HFF-Myc (cell line): Measurements from ENCODE around the gene HSD11B1L.

ENCODE experiments used
- DNase-seq: peaks from one replicate; pipeline ENCODE4 v3.0.0-alpha.2; 2011; ENCODE audit warnings: low read depth; ENCODE audit errors: extremely low read depth
- H3K4me3 ChIP-seq: replicated peaks from 2 replicates; pipeline ENCODE4 v1.5.1; 2011; ENCODE audit warnings: low read depth, mild to moderate bottlenecking, control low read depth, low read length
- TF ChIP-seq, protein P1 (sequence below): IDR thresholded peaks from 2 replicates; pipeline ENCODE4 v1.5.1; 2012; ENCODE audit warnings: mild to moderate bottlenecking, low read depth, low read length, control low read depth; ENCODE audit errors: missing control alignments

The HSD11B1L gene

DNA sequence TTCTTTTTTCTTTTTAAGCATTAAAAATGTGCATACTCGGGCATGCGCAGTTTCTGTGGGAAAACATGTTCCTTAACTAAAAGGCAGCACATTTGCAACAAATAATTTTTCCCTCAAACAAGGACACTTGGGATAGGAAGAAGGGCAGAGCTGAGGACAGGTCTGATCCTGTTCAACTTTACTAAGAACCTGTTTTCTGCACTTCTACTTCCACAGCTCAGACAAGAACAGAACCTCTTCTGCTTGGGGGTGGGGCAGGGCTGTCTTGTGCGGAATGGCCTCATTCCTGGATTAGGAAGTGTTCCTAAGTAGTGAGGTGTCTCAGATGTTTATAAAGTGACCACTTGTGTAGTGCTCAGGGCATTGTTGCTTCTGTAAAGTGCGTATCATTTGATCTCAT is 39.7 kb upstream of the HSD11B1L start:
- no peak for DNase-seq
- no peak overlapping the region for H3K4me3 ChIP-seq
- TF ChIP-seq, protein P1, sequence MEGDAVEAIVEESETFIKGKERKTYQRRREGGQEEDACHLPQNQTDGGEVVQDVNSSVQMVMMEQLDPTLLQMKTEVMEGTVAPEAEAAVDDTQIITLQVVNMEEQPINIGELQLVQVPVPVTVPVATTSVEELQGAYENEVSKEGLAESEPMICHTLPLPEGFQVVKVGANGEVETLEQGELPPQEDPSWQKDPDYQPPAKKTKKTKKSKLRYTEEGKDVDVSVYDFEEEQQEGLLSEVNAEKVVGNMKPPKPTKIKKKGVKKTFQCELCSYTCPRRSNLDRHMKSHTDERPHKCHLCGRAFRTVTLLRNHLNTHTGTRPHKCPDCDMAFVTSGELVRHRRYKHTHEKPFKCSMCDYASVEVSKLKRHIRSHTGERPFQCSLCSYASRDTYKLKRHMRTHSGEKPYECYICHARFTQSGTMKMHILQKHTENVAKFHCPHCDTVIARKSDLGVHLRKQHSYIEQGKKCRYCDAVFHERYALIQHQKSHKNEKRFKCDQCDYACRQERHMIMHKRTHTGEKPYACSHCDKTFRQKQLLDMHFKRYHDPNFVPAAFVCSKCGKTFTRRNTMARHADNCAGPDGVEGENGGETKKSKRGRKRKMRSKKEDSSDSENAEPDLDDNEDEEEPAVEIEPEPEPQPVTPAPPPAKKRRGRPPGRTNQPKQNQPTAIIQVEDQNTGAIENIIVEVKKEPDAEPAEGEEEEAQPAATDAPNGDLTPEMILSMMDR = no peak

DNA sequence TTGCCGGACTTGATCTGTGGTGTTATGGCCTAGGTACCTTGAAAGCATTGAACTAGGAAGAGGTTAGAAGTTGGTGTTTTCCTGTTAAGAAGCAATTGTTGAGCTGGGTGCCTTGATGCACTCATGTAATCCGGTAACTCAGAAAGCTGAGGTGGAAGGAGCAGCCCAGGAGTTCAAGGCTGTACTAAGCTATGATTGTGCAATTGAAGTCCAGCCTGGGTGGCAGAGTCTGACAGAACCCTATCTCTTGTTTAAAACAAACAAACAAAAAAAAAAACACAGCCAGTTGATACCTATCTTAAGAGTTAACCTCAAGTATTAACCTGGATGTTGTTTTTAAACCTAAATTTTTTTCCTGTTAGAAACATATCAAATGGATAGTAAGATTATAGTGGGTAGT is 38.6 kb upstream of the HSD11B1L start:
- TF ChIP-seq, protein P1 = no peak
- DNase-seq = no peak
- H3K4me3 ChIP-seq = no peak overlapping the region

DNA sequence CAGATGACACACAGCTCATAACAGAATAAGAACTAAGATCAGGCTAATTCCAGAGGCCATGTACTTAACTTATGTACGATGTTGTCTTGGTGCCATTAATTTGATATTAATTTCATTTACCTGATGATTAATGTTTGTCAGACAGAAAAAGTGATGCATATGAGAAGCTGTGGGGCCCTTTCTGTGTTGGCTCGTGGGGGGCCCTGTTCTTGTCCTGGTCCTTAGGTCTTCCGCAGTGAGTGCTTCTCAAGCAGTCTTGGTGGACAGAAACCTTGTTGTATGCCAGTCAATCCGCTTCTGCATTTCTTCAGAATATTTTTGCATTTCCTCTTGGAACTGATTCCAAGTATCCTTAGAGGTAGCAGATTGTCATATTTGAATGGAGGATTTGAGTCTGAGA is 37.8 kb upstream of the HSD11B1L start:
- TF ChIP-seq, protein P1 = no peak
- DNase-seq = no peak
- H3K4me3 ChIP-seq = no peak overlapping the region

DNA sequence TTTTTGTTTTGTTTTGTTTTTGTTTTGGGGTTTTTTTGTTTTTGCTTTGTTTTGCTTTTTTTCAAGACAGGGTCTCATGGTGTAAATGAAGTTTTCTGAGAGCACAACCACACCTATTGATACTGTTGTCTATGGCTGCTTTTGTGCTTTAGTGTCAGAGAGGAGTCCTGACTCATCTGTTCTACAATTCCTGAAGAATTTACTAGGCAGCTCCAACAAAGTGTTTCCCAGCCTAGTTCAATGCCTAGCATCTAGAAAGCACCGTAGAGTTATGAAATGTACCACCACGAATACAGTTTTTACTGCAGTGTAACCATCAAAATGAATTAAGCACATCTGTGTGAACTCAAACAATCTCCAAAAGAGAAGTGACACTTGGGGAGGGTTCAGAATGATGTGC is 36.8 kb upstream of the HSD11B1L start:
- TF ChIP-seq, protein P1 = no peak
- no peak overlapping the region for H3K4me3 ChIP-seq
- DNase-seq = no peak

DNA sequence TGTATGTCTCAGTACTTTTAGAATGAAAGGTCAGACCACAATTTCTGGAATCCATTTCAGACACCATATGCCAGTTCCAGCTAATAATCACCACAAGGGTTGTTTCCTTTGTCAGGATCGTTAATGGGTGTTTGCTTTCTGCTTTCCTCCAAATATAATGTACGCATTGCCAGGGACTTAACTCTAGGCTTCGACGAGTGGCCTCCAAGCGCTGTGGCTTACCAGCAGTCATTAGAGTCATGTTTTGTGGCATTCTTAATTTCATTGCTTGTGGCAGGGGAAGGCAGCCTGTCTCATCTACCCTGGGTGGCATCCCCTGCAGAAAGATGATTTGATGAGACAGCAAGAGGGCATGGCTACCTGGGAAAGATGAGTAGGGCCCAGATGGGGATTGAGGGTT is 35.4 kb upstream of the HSD11B1L start:
- H3K4me3 ChIP-seq = no peak overlapping the region
- DNase-seq = no peak
- TF ChIP-seq, protein P1 = no peak

DNA sequence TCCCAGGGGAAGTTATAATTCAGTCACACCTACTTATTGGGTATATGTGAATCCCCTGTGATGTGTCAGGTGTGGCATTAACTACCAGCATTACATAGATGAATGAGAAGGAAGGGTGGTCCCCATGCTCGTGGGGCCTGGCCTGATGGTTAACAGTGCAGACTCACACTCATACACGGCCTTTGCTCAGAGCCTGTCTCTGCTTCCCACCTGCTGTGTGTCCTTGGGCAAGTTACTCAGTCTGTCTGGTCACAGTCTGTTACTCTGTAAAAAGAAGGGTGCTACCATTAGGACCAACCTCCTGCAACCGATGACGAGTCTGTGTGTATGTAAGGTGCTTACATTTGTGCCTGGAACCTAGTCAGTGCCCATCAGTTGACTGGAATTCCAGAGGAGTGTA is 34.1 kb upstream of the HSD11B1L start:
- TF ChIP-seq, protein P1 = no peak
- DNase-seq = no peak
- no peak overlapping the region for H3K4me3 ChIP-seq

DNA sequence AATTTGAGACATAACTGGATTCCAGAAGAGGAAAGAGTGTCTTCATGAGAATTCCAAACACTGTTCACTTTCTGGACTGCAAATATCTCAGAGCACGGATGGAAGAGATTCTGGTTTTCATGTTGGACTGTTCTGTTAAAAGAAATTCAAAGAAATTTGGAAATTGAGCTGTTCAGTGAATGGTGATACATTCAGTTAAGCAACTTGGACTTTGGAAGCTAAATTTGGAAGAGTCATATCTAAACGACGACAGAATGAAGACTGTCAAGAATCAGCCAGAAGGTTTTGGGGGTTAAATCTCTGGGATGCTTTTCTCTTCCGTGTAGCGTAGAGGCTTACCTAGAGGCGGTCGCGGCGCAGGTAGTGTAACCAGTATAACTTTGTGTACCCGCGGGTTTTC is 32.4 kb upstream of the HSD11B1L start:
- DNase-seq = no peak
- TF ChIP-seq, protein P1 = no peak
- no peak overlapping the region for H3K4me3 ChIP-seq
